ENCODE results near the gene SULT1A1.

Gene SULT1A1

GRCh38 chr16:28556914-28557320, 52.9 kb downstream of the SULT1A1 start:
- DNase-seq (ENCODE audit: low spot score), result no peak

DNA sequence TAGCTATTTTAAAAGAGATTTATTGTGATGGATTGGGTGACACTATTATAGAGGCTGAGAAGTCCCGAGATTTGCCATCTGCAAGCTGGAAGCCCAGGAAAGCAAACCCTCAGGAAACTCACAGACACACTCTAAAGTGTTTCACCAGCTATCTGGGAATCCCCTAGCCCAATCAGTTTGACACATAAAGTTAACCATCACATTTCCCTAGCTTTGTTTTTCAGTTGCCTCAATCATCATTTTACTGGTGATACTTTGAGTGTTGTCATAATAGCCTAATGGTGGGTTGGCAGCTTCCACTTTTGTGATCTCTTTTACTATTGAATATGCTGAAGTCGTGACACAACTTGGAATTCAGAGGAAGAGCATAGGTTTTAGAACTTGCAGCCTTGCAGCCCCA, 54.3 kb downstream of the SULT1A1 start:
- no peak for DNase-seq (ENCODE audit: low spot score)
